WTC11 (cell line): ENCODE measurements around the gene FKBP4.

Experiments used
- ATF1 ChIP-seq: sonication (generic); formaldehyde crosslinking; IDR thresholded peaks from 2 replicates; pipeline ENCODE4 v1.8.1; 2023; ENCODE audit warnings: mild to moderate bottlenecking, moderate library complexity, missing genetic modification reagents
- ATF3 ChIP-seq: sonication (generic); formaldehyde crosslinking; conservative IDR thresholded peaks from 2 replicates; pipeline ENCODE4 v1.8.1; 2022; ENCODE audit warnings: mild to moderate bottlenecking, missing genetic modification reagents
- CREB1 ChIP-seq: sonication (generic); formaldehyde crosslinking; IDR thresholded peaks from 2 replicates; pipeline ENCODE4 v1.8.0; 2023; ENCODE audit warnings: mild to moderate bottlenecking, missing genetic modification reagents
- CTCF ChIP-seq: fragments of 200-600 bp; IDR thresholded peaks from 2 replicates; pipeline ENCODE4 v1.8.0; 2022; ENCODE audit warnings: antibody characterized with exemption
- E2F5 ChIP-seq: sonication (generic); formaldehyde crosslinking; IDR thresholded peaks from 2 replicates; pipeline ENCODE4 v1.8.1; 2022; ENCODE audit warnings: mild to moderate bottlenecking, moderate library complexity, missing genetic modification reagents
- FOXP4 ChIP-seq: sonication (generic); formaldehyde crosslinking; IDR thresholded peaks from 2 replicates; pipeline ENCODE4 v1.8.0; 2022; ENCODE audit warnings: mild to moderate bottlenecking, missing genetic modification reagents
- KAT7 ChIP-seq: sonication (generic); formaldehyde crosslinking; IDR thresholded peaks from 2 replicates; pipeline ENCODE4 v1.8.1; 2023; ENCODE audit warnings: missing genetic modification reagents, mild to moderate bottlenecking, borderline replicate concordance
- SMAD3 ChIP-seq: sonication (generic); formaldehyde crosslinking; IDR thresholded peaks from 2 replicates; pipeline ENCODE4 v1.8.0; 2022; ENCODE audit warnings: missing genetic modification reagents, mild to moderate bottlenecking, borderline replicate concordance
- TEAD4 ChIP-seq: sonication (generic); formaldehyde crosslinking; IDR thresholded peaks from 2 replicates; pipeline ENCODE4 v1.8.0; 2022; ENCODE audit warnings: mild to moderate bottlenecking, missing genetic modification reagents
- ZBTB21 ChIP-seq: sonication (generic); formaldehyde crosslinking; IDR thresholded peaks from 2 replicates; pipeline ENCODE4 v1.8.1; 2023; ENCODE audit warnings: mild to moderate bottlenecking, missing genetic modification reagents, borderline replicate concordance
- ZBTB43 ChIP-seq: sonication (generic); formaldehyde crosslinking; IDR thresholded peaks from 2 replicates; pipeline ENCODE4 v1.8.1; 2023; ENCODE audit warnings: mild to moderate bottlenecking, missing genetic modification reagents
- ZNF532 ChIP-seq: fragments of 250-450 bp; sonication (Bioruptor Pico); IDR thresholded peaks from 2 replicates; pipeline ENCODE4 v1.9.0; 2021; ENCODE audit warnings: mild to moderate bottlenecking, borderline replicate concordance
- TF ChIP-seq, protein P1 (sequence below): sonication (generic); formaldehyde crosslinking; IDR thresholded peaks from 2 replicates; pipeline ENCODE4 v1.8.1; 2023; ENCODE audit warnings: mild to moderate bottlenecking, missing genetic modification reagents, borderline replicate concordance

DNA sequence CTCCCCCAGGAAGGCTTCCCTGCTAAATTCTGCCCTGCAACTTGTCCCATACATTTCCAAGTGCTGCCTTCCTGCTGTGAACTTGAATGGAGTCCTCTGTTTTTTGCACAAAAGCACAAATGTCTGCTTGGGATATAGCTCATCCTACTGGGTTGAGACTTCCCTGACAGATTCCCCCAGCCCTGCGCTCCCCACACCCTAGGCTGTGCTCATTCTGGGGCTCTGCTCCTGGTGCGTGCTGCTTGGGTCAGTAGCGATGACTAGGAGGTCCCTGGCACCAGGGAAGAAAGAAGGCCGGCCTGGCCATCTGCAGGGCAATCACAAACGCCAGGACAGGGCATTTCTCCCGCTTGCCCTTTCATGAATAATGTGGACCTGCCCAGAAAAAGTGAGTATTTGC lies 29.2 kb upstream of the FKBP4 start:
- TF ChIP-seq, protein P1, sequence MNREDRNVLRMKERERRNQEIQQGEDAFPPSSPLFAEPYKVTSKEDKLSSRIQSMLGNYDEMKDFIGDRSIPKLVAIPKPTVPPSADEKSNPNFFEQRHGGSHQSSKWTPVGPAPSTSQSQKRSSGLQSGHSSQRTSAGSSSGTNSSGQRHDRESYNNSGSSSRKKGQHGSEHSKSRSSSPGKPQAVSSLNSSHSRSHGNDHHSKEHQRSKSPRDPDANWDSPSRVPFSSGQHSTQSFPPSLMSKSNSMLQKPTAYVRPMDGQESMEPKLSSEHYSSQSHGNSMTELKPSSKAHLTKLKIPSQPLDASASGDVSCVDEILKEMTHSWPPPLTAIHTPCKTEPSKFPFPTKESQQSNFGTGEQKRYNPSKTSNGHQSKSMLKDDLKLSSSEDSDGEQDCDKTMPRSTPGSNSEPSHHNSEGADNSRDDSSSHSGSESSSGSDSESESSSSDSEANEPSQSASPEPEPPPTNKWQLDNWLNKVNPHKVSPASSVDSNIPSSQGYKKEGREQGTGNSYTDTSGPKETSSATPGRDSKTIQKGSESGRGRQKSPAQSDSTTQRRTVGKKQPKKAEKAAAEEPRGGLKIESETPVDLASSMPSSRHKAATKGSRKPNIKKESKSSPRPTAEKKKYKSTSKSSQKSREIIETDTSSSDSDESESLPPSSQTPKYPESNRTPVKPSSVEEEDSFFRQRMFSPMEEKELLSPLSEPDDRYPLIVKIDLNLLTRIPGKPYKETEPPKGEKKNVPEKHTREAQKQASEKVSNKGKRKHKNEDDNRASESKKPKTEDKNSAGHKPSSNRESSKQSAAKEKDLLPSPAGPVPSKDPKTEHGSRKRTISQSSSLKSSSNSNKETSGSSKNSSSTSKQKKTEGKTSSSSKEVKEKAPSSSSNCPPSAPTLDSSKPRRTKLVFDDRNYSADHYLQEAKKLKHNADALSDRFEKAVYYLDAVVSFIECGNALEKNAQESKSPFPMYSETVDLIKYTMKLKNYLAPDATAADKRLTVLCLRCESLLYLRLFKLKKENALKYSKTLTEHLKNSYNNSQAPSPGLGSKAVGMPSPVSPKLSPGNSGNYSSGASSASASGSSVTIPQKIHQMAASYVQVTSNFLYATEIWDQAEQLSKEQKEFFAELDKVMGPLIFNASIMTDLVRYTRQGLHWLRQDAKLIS (CRISPR knock-in tag) = no peak
- TF ChIP-seq SMAD3 (CRISPR knock-in tag) (no peak), ZNF532 (CRISPR knock-in tag) (no peak), ATF3 (CRISPR knock-in tag) (no peak), ZBTB43 (no peak), FOXP4 (CRISPR knock-in tag) (no peak), ATF1 (CRISPR knock-in tag) (no peak), KAT7 (no peak), CTCF (no peak), CREB1 (CRISPR knock-in tag) (no peak), ZBTB21 (no peak), TEAD4 (CRISPR knock-in tag) (no peak), E2F5 (no peak)
